EL (cell line): ENCODE measurements around the gene HEXD.

Source experiments
- DNase-seq: peaks from one replicate; pipeline ENCODE4 v3.0.0-alpha.2; 2016

HEXD gene

GRCh38 chr17:82416771-82417170 lies 1.4 kb upstream of the HEXD start:
- no peak for DNase-seq

DNA sequence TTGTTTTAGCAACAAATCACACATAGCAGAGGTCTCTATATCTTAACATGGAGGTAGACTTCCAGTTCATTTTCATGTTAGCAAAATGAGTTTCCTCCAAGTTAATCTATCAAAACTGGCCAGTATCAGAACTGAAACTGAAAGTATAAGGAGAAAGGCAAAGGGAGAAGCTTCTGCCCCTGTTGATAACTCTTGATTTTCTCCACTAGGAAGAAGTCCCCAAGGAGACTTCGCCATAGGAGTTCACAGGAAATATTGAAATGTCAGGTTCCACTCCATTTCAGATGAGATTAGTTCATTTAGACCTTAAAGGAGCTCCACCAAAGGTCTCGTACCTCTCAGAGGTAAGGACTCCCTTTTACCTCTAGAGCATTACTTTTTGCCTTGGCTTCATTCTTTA lies 1.4 kb downstream of the HEXD start:
- no peak for DNase-seq

DNA sequence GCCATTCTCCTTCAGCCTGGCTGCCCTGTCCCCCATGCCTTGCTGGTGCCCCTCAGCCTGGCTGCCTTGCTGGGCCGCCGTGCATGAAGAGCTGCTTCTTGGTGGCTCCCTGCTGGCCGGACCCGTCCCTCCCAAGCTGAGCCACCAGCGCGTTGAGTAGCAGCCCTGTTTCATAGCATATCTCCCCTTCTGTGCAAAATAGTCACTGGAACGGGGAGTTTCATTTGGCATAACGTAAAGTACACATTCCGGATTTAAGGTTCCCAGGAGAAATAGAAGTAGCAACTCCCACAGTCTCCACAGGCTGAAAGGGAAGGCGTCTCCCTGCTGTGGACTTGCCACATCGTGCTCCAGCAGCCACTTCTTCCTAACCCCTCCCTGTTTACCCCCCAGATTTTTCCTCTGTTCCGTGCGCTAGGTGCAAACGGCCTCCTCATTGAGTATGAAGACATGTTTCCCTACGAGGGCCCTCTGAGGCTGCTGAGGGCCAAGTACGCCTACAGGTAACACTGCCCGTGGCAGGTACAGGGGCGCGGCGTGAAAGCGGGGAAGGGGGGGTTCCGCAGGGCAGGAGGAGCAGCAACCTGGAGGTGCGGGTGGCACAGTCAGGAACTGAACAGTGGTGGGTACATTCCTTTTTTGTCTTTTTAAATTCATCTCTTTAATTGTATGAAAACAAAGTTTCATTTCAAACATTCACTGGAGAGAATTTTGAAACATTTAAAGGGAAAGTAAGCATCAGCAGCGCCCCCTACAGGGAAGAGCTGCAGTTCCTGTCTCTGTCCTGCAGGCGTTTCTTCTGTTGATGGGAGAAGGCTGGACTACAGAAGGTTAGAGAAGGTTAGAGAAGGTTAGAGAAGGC lies 6.1 kb downstream of the HEXD start:
- DNase-seq: peak; percentile 52

- no peak for DNase-seq
Measured at GRCh38 chr17:82424863-82425159, 6.7 kb downstream of the HEXD start.

DNA sequence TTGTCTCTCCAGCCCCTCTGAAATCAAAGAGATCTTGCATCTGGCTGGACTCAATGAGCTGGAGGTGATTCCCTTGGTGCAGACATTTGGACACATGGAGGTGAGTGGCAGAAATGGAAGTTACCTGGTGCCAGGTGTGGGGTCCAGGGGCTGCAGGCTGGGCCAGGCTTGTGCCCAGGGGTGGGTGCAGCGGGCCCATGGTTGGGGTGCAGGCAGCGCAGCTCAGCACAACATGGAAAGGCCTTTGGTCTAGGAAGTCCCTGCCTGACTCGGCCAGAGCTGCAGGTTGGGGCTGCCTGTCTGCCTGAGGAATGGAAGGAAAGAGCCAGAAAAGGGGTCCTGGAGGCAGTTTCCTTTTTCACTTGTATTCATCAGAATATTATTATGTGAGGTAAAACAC lies 10.4 kb downstream of the HEXD start:
- no peak for DNase-seq

GRCh38 chr17:82429824-82430223 lies 11.7 kb downstream of the HEXD start:
- no peak for DNase-seq

- DNase-seq: no peak
Measured at GRCh38 chr17:82432017-82432416, 13.9 kb downstream of the HEXD start.

- DNase-seq: no peak
Measured at GRCh38 chr17:82433560-82434215, 15.5 kb downstream of the HEXD start.

- no peak for DNase-seq
Measured at GRCh38 chr17:82434216-82434565, 16.0 kb downstream of the HEXD start.

DNA sequence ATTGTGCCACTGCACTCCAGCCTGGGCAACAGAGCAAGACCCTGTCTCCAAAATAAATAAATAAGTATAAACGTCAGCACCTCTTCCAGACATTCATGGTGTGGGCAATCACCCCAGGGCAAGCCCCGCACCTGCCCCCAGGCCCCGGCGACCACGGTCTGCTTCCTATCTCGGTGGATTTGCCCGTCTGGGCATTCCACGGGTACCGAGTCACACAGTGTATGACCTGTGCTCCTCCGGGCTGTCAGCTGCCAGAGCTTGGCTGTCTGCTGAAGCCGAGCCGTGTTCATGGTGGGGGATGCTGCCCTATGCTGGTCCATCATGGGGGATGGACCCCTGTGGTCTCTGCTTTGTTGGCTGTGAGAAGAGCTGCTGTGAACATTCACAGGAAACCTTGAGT lies 17.0 kb downstream of the HEXD start:
- DNase-seq: peak; percentile 57

- no peak for DNase-seq
Measured at GRCh38 chr17:82435601-82436583, 17.7 kb downstream of the HEXD start.

- DNase-seq: no peak
Measured at GRCh38 chr17:82436601-82437324, 18.6 kb downstream of the HEXD start.

DNA sequence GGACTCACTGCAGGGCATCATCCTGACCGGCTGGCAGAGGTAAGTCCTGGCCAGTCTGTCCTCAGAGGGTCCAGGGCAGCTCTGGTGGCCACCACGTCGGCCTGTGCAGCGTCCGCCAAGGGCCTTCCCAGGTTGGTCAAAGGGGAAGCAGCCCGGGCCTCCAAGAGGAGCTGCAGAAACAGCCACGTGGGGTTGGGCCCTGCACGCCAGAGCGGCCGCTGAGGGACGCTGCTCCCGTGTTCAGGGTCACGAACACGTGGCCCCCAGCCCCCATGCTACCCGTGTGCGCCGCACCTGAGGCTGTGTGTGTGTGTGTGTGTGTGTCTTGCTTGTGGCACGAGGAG lies 19.1 kb downstream of the HEXD start:
- DNase-seq: no peak

DNA sequence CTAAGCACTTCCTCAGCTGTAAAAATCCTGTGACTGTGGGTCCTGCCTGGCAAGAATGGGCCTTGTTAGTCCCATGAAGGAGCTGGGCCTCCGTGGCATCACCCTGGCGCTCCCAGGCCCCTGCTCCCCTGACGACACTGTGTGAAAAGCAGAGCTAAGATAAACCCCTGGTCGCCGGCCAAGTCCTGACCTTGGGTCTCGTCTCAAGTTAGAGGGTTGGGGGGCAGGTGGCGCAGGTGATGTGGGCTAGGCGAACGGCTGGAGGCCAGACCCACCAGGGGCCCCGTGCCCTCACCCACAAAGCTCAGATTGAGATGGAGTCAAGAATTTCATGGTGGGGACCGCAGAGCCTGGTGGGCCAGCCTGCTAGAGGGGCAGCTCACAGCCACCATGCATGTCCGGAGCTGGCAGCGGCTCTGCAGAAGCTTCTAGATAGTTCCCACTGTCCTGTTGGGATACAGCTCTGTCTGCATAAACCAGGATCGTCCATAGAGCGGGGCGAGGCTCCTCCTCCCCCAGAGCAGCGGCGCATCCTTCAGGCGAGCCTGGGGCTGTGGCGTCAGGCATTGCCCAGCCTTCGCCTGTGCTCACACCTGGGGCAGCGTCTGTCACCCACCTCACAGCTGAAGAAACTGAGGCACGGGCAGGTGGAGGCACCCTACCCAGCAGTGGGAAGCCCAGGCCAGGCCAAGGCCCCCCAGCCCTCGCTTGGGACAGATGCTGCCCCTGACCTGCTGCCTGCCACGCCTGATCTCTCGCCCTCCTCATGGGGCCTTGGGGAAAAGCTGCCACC lies 20.4 kb downstream of the HEXD start:
- DNase-seq: no peak

GRCh38 chr17:82439194-82439828 lies 21.2 kb downstream of the HEXD start:
- no peak for DNase-seq

DNA sequence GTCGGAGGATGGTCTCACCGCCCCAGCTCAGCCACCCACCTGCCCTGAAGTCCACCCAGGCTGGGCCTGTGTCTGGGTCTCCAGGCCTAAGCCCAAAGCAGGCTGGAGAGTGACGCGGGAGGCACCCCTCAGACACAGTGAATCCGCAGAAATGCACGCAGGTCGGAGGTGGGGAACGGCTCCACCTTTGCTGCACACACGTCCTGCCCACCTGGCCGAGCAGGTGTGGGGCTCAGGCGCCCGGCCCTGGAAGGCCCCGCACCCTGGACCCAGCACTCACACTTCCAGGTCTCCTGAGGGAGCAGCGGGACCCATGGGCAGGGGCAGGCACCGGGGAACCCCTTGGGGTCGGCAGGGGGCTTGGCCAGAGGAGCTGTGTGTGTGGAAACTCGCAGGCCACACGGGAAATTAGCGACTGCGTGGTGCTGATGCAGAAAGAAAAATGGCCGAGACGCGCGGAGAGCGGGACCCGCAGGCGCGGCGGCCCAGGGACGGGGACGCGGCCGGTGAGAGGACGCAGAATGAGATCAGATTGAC lies 21.8 kb downstream of the HEXD start:
- DNase-seq: no peak

DNA sequence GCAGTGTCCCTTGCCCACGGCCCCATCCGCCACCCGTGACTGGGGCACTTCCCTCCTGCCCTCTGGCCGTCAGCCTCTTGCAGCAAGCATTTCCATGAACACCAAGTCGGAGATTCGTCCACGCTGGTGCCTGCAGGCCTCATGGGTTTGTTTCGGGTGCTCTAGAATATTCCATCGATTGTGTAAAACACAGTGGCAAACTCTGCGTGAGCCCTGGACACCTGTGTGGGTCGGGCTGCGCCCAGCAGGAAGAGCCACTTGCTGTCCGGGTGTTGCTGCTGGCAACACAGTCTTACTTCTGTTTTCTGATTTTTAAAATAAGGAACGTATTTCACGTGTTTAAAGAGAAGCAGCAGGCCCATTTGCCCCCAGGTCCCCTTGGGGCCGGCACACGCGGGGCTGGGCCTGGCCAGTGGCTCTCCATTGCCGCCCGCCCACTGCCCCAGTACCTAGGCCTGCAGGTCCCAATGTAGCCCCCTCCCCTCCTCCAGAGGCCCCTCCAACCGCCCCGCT lies 22.4 kb downstream of the HEXD start:
- no peak for DNase-seq

GRCh38 chr17:82440991-82441627 lies 23.0 kb downstream of the HEXD start:
- no peak for DNase-seq

DNA sequence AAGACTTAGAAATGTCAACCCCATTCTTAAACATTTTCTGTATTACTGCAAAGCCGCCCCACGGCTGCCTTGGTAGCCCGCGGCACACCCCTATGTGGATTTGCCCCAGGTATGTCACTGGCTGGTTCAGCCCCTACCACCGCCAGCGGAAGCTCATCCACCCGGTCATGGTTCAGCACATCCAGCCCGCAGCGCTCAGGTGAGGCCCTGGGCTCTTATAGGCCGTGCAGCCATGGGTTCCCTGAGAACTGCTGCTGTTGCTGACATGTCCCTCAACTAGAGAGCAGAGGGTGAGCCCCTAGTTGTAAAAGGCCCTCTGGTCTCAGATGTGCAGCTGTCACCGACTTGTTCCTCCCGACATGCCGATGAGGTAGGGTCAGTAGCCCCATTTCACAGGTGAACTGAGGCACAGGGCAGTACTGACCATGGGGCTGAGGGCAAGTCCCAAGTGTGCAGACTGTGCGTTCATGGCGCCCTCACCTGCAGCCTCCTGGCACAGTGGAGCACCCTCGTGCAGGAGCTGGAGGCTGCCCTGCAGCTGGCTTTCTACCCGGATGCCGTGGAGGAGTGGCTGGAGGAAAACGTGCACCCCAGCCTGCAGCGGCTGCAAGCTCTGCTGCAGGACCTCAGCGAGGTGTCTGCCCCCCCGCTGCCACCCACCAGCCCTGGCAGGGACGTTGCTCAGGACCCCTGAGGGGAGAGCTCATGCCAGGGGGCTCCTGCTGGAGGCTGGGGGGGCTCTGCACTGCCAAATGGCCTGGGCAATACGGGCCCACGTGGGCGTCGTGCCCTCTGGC lies 23.7 kb downstream of the HEXD start:
- DNase-seq: no peak
